HG03460 (cell line): ENCODE measurements around the gene HASPIN.

ENCODE experiments used
- ATAC-seq: cut with Tn5 transposase; IDR thresholded peaks from one replicate; pipeline ENCODE4 v1.9.1; 2021; ENCODE audit not compliant: unreplicated experiment

Gene HASPIN

GRCh38 chr17:3762922-3763776 is 39.4 kb downstream of the HASPIN start:
- peak; percentile 65 for ATAC-seq

- ATAC-seq = no peak
Observed at GRCh38 chr17:3763777-3764170, 40.1 kb downstream of the HASPIN start.

GRCh38 chr17:3765981-3766380 is 42.3 kb downstream of the HASPIN start:
- no peak for ATAC-seq

- no peak for ATAC-seq
Observed at GRCh38 chr17:3766779-3767178, 43.1 kb downstream of the HASPIN start.

- no peak for ATAC-seq
Observed at GRCh38 chr17:3768341-3768740, 44.6 kb downstream of the HASPIN start.

- no peak for ATAC-seq
Observed at GRCh38 chr17:3768769-3769168, 45.1 kb downstream of the HASPIN start.

- no peak for ATAC-seq
Observed at GRCh38 chr17:3770466-3770865, 46.8 kb downstream of the HASPIN start.

GRCh38 chr17:3771140-3771539 is 47.4 kb downstream of the HASPIN start:
- ATAC-seq = no peak

- no peak for ATAC-seq
Observed at GRCh38 chr17:3772764-3773163, 49.1 kb downstream of the HASPIN start.

GRCh38 chr17:3773511-3773910 is 49.8 kb downstream of the HASPIN start:
- ATAC-seq = no peak

- no peak for ATAC-seq
Observed at GRCh38 chr17:3773966-3774365, 50.3 kb downstream of the HASPIN start.
